Calu3 (cell line): Measurements from ENCODE around the gene AKAP13. TPM values are rescaled to one million over a fixed set of nuclear protein-coding genes. Genes with fewer than 3 reads are reported as not detected.
"Not testable (repeated sequence)": the region's sequence is repeated elsewhere in the genome, so short reads cannot be mapped to it uniquely, and the experiment has no call there.

Experiments used
- BruUV-seq: library from RNA; stranded (reverse); fragments of 400-500 nt; replicated peaks from 2 replicates; lab custom pipeline; 2021; lab: Mats Ljungman, UMichigan
- CTCF ChIA-PET: fragments of 300-600 bp; sonication (Branson Sonifier 250); formaldehyde crosslinking; loops from one replicate; lab custom pipeline; 2022; ENCODE audit warnings: antibody characterized with exemption; lab: Charles Lee
- DNase-seq: peaks from one replicate; pipeline ENCODE4 v3.0.0; 2022
- H3K27ac Mint-ChIP-seq: one replicate; pipeline ENCODE4 v1.8.0; 2022; ENCODE audit warnings: mixed read lengths; ENCODE audit not compliant: unreplicated experiment
- H3K27me3 Mint-ChIP-seq: one replicate; pipeline ENCODE4 v1.8.0; 2022; ENCODE audit warnings: mixed read lengths; ENCODE audit not compliant: unreplicated experiment
- H3K36me3 Mint-ChIP-seq: one replicate; pipeline ENCODE4 v1.8.0; 2022; ENCODE audit warnings: mild to moderate bottlenecking, moderate library complexity, mixed read lengths; ENCODE audit not compliant: insufficient read depth, unreplicated experiment
- H3K4me1 Mint-ChIP-seq: one replicate; pipeline ENCODE4 v1.8.0; 2022; ENCODE audit warnings: mild to moderate bottlenecking, low read depth, mixed read lengths; ENCODE audit not compliant: unreplicated experiment
- H3K4me3 Mint-ChIP-seq: one replicate; pipeline ENCODE4 v1.8.0; 2022; ENCODE audit warnings: mild to moderate bottlenecking, low read depth, moderate library complexity, mixed read lengths; ENCODE audit not compliant: unreplicated experiment
- H3K9me3 Mint-ChIP-seq: one replicate; pipeline ENCODE4 v1.8.0; 2022; ENCODE audit warnings: low read depth, mixed read lengths; ENCODE audit not compliant: unreplicated experiment
- intact Hi-C: fragments of 100-400 bp; cut with micrococcal nuclease; formaldehyde crosslinking; loops from one replicate; pipeline ENCODE4 v1.10.0; 2022; ENCODE audit not compliant: unreplicated experiment
- total RNA-seq: library from RNA; stranded (reverse); gene quantifications from 2 replicates; pipeline ENCODE4 v1.2.3, GENCODE V29; 2022
- TF ChIP-seq, protein P1 (sequence below): fragments of 200-600 bp; IDR thresholded peaks from one replicate; pipeline ENCODE4 v1.8.0; 2022; ENCODE audit warnings: antibody characterized with exemption; ENCODE audit not compliant: unreplicated experiment

AKAP13 gene
- total RNA-seq, 1 experiment from 2014 or later = 145 TPM

- H3K9me3 Mint-ChIP-seq = no peaks in the 10 kb centered on the region
- H3K4me3 Mint-ChIP-seq = no peak overlapping the region
- CTCF ChIA-PET = no interaction called here
- TF ChIP-seq, protein P1, sequence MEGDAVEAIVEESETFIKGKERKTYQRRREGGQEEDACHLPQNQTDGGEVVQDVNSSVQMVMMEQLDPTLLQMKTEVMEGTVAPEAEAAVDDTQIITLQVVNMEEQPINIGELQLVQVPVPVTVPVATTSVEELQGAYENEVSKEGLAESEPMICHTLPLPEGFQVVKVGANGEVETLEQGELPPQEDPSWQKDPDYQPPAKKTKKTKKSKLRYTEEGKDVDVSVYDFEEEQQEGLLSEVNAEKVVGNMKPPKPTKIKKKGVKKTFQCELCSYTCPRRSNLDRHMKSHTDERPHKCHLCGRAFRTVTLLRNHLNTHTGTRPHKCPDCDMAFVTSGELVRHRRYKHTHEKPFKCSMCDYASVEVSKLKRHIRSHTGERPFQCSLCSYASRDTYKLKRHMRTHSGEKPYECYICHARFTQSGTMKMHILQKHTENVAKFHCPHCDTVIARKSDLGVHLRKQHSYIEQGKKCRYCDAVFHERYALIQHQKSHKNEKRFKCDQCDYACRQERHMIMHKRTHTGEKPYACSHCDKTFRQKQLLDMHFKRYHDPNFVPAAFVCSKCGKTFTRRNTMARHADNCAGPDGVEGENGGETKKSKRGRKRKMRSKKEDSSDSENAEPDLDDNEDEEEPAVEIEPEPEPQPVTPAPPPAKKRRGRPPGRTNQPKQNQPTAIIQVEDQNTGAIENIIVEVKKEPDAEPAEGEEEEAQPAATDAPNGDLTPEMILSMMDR = no peak
- H3K27ac Mint-ChIP-seq = no peak overlapping the region
- H3K27me3 Mint-ChIP-seq = no peaks in the 10 kb centered on the region
- peaks cover 35% of the 10 kb centered on the region for H3K4me1 Mint-ChIP-seq
- BruUV-seq = no TSS peak
- peaks cover 26% of the 10 kb centered on the region for H3K36me3 Mint-ChIP-seq
- intact Hi-C loops = no loop called here
- DNase-seq = no peak
These were observed 150.7 kb downstream of the AKAP13 start for GRCh38 chr15:85531083-85531482.

DNA sequence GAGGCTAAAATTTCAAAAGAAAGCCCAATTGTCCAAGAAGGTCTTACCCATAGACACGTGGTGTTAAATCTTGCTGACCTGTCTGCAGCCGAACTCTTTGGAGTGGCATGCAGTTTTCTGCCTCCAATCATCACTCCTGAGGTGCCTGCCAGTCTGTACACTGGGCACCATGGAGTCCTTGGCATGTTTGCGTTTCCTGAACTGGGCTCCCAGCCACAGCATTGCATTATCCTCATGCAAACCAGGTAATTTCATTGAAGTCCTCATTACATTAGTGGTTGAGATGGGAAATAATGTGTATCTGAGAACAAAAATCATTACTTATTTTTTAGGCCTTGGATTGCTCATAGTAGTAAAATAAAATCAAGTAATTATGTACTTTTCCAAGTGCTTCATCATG, 152.3 kb downstream of the AKAP13 start:
- no peaks in the 10 kb centered on the region for H3K27me3 Mint-ChIP-seq
- CTCF ChIA-PET = interaction anchor here (0.5 kb wide), 1 partner anchor 152 kb away, joined by 3 read pairs; no protein-coding TSS in a partner anchor
- DNase-seq = no peak

GRCh38 chr15:85534031-85534430, 153.6 kb downstream of the AKAP13 start:
- H3K4me1 Mint-ChIP-seq = peaks cover 37% of the 10 kb centered on the region
- no peaks in the 10 kb centered on the region for H3K9me3 Mint-ChIP-seq
- DNase-seq = no peak
- peaks cover 26% of the 10 kb centered on the region for H3K36me3 Mint-ChIP-seq
- no TSS peak for BruUV-seq
- CTCF ChIA-PET = interaction anchor here (1.1 kb wide), 1 partner anchor 31 kb away, joined by 3 read pairs; no protein-coding TSS in a partner anchor
- no peak overlapping the region for H3K27ac Mint-ChIP-seq
- no peak overlapping the region for H3K4me3 Mint-ChIP-seq
- TF ChIP-seq, protein P1 = no peak
- no peaks in the 10 kb centered on the region for H3K27me3 Mint-ChIP-seq
- intact Hi-C loops = no loop called here

More for the DNA sequence above, 152.3 kb downstream of the AKAP13 start:
- Mint-ChIP-seq H3K4me3 (no peak overlapping the region), H3K36me3 (peaks cover 26% of the 10 kb centered on the region), H3K27ac (no peak overlapping the region), H3K4me1 (peaks cover 35% of the 10 kb centered on the region), H3K9me3 (no peaks in the 10 kb centered on the region)
- TF ChIP-seq, protein P1 = no peak
- intact Hi-C loops = no loop called here
- no TSS peak for BruUV-seq

DNA sequence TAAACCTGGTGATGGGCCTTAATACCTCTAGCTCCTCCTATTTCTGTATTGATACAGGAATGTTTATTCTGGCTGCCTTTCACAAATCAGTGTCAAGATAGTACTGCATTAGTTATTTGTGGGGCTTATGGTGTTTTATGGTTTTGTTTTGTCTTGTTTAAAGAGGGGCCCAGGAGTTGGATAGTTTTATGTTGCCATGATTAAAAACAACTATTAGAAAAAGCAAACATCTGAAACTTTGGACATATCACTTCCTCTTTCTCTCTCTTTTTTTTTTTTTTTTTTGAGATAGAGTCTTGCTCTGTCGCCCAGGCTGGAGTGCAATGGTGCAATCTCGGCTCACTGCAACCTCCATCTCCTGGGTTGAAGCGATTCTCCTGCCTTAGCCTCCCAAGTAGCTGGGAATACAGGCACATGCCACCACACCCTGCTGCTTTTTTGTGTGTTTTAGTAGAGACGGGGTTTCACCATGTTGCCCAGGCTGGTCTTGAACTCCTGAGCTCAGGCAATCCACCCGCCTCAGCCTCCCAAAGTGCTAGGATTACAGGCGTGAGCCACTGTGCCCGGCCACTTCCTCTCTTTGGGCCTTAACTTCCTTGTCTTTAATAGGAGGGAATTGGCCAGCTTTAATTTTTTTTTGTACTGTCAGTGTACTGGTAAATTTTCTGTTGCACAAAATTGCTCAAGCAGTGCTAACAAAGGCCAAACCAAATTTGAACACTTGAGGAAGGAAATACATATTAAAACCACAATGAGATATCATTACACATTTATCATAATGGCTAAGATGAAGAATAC, 155.3 kb downstream of the AKAP13 start:
- DNase-seq, H3K27ac Mint-ChIP-seq, H3K27me3 Mint-ChIP-seq, intact Hi-C loops, BruUV-seq, H3K9me3 Mint-ChIP-seq, H3K4me3 Mint-ChIP-seq: not testable (repeated sequence)
- Mint-ChIP-seq H3K4me1 (peaks cover 54% of the 10 kb centered on the region), H3K36me3 (peaks cover 19% of the 10 kb centered on the region)
- CTCF ChIA-PET = interaction anchor here (0.8 kb wide), 1 partner anchor 198 kb away, joined by 6 read pairs; no protein-coding TSS in a partner anchor
